Measurements from ENCODE around the gene EMX1. TPM values are rescaled to one million over a fixed set of nuclear protein-coding genes. Genes with fewer than 3 reads are reported as not detected.

EMX1 gene
- polyA plus RNA-seq, 1 donor from 2014 or later = 0.33 TPM

Other genes starting within 250 kb of the EMX1 start
- gene EXOC6B, start 91.5 kb upstream of the EMX1 start, polyA plus RNA-seq = 22.6 and 23.4 TPM in 2 replicates
- 0.98 and 1.8 TPM in 2 replicates for gene SPR, start 30.1 kb upstream of the EMX1 start, polyA plus RNA-seq
- gene SFXN5, start 154.2 kb downstream of the EMX1 start, polyA plus RNA-seq = 5.8 and 6.7 TPM in 2 replicates
- gene RAB11FIP5, start 195.4 kb downstream of the EMX1 start, polyA plus RNA-seq = 2.6 and 3.3 TPM in 2 replicates

Data from neural cell (in vitro differentiated cells).